HCT116 (cell line): Measurements from ENCODE around the gene TXNDC17.

ENCODE experiments used
- CBX3 ChIP-seq: IDR thresholded peaks from 2 replicates; pipeline ENCODE4 v1.6.1; 2012; ENCODE audit warnings: low read depth
- CEBPB ChIP-seq: IDR thresholded peaks from 2 replicates; pipeline ENCODE4 v1.6.1; 2012; ENCODE audit warnings: low read depth
- CTCF ChIP-seq, 3 experiments: fragments of 200-600 bp in 1 of 3; sonication (generic) in 1 of 3; IDR thresholded peaks in 2 of 3; conservative IDR thresholded peaks in 1 of 3; 2 replicates each; pipeline ENCODE4 v1.5.1; 2012 to 2017; ENCODE audit warnings: low read depth in 2 of 3, low read length in 2 of 3, antibody characterized with exemption in 1 of 3, borderline replicate concordance in 1 of 3, control low read depth in 1 of 3, mild to moderate bottlenecking in 1 of 3, mixed read lengths in 1 of 3, mixed run types in 1 of 3, moderate library complexity in 1 of 3; ENCODE audit not compliant: insufficient read depth in 1 of 3
- EZH2 ChIP-seq: fragments of 200-600 bp; sonication (generic); IDR thresholded peaks from 2 replicates; pipeline ENCODE4 v1.6.1; 2017; ENCODE audit warnings: antibody characterized with exemption, mixed run types
- EZH2phosphoT487 ChIP-seq: fragments of 200-600 bp; IDR thresholded peaks from 2 replicates; pipeline ENCODE4 v1.6.1; 2018; ENCODE audit warnings: antibody characterized with exemption, borderline replicate concordance
- MAX ChIP-seq: IDR thresholded peaks from 2 replicates; pipeline ENCODE4 v1.6.1; 2012
- POLR2A ChIP-seq: IDR thresholded peaks from 2 replicates; pipeline ENCODE4 v1.7.0; 2011; ENCODE audit warnings: borderline replicate concordance; ENCODE audit not compliant: insufficient read depth, insufficient read length; ENCODE audit errors: extremely low read depth
- POLR2AphosphoS5 ChIP-seq: IDR thresholded peaks from 2 replicates; pipeline ENCODE4 v1.6.1; 2011; ENCODE audit warnings: mild to moderate bottlenecking, low read depth, low read length, moderate library complexity
- RAD21 ChIP-seq: IDR thresholded peaks from 2 replicates; pipeline ENCODE4 v1.6.1; 2012; ENCODE audit warnings: low read depth, mild to moderate bottlenecking
- REST ChIP-seq: IDR thresholded peaks from 2 replicates; pipeline ENCODE4 v1.6.1; 2012; ENCODE audit warnings: low read depth
- SIN3A ChIP-seq: IDR thresholded peaks from 2 replicates; pipeline ENCODE4 v1.6.1; 2012; ENCODE audit warnings: low read depth
- SP1 ChIP-seq: IDR thresholded peaks from 2 replicates; pipeline ENCODE4 v1.6.1; 2012; ENCODE audit warnings: low read depth

- no peak for TF ChIP-seq POLR2AphosphoS5
- no peak for TF ChIP-seq SIN3A
- TF ChIP-seq POLR2A = no peak
- no peak for TF ChIP-seq EZH2phosphoT487
- no peak for TF ChIP-seq MAX
- TF ChIP-seq CTCF (IDR thresholded peaks at IDR 0.05 in 2 of 3, conservative IDR thresholded peaks at IDR 0.05 in 1 of 3; ENCODE audit: borderline replicate concordance in 1 of 3, insufficient read depth in 1 of 3, low read depth in 2 of 3, low read length in 2 of 3) = no peak
- TF ChIP-seq CEBPB = no peak
- no peak for TF ChIP-seq CBX3
- no peak for TF ChIP-seq REST
- no peak for TF ChIP-seq SP1
- TF ChIP-seq EZH2 = no peak
- TF ChIP-seq RAD21 = no peak
Observed at GRCh38 chr17:6626616-6627015, 14.2 kb upstream of the TXNDC17 start.
